HL-60 (cell line): ENCODE results near the gene PLXDC2.

Experiments used
- DNase-seq, 2 experiments: peaks; one replicate each; pipeline ENCODE4 v3.0.0-alpha.2; 2010 to 2020; ENCODE audit warnings: low read depth in 1 of 2, low spot score in 1 of 2
- H3K27ac ChIP-seq: fragments of 250-450 bp; sonication (Bioruptor Pico); replicated peaks from 2 replicates; pipeline ENCODE4 v1.5.1; 2020; ENCODE audit warnings: mild to moderate bottlenecking, moderate library complexity
- H3K27me3 ChIP-seq: fragments of 250-450 bp; sonication (Bioruptor Pico); 2 replicates; pipeline ENCODE4 v1.5.1; 2021; ENCODE audit warnings: mild to moderate bottlenecking, moderate library complexity; ENCODE audit not compliant: insufficient read depth, poor library complexity, severe bottlenecking
- H3K4me3 ChIP-seq: replicated peaks from 2 replicates; pipeline ENCODE4 v1.5.1; 2011; ENCODE audit warnings: mild to moderate bottlenecking, control low read depth, low read length; ENCODE audit not compliant: insufficient read depth
- CTCF ChIP-seq: IDR thresholded peaks from one replicate; pipeline ENCODE4 v1.5.1; 2011; ENCODE audit warnings: low read length, control low read depth, inconsistent platforms; ENCODE audit not compliant: insufficient read depth
- GABPA ChIP-seq: IDR thresholded peaks from 2 replicates; pipeline ENCODE4 v1.6.1; 2012; ENCODE audit warnings: low read depth
- POLR2AphosphoS5 ChIP-seq: IDR thresholded peaks from 2 replicates; pipeline ENCODE4 v1.6.1; 2012; ENCODE audit warnings: low read depth
- REST ChIP-seq: IDR thresholded peaks from 2 replicates; pipeline ENCODE4 v1.6.1; 2012; ENCODE audit warnings: low read depth; ENCODE audit not compliant: insufficient replicate concordance
- SPI1 ChIP-seq: IDR thresholded peaks from 2 replicates; pipeline ENCODE4 v1.6.1; 2012; ENCODE audit warnings: low read depth, mild to moderate bottlenecking, borderline replicate concordance

PLXDC2 gene

GRCh38 chr10:19928936-19929335 lies 112.7 kb downstream of the PLXDC2 start:
- DNase-seq, result no peak
- TF ChIP-seq POLR2AphosphoS5, result no peak
- TF ChIP-seq REST, result no peak
- Histone ChIP-seq H3K4me3 (no peak overlapping the region), H3K27me3 (no peaks in the 10 kb centered on the region), H3K27ac (no peak overlapping the region)

- H3K27ac ChIP-seq, result no peak overlapping the region
- H3K27me3 ChIP-seq, result no peaks in the 10 kb centered on the region
- TF ChIP-seq SPI1 (no peak), POLR2AphosphoS5 (no peak), GABPA (no peak), REST (no peak), CTCF (no peak)
- H3K4me3 ChIP-seq, result no peak overlapping the region
- DNase-seq, result no peak
Observed at GRCh38 chr10:19929506-19930140, 113.4 kb downstream of the PLXDC2 start.

- Histone ChIP-seq H3K4me3 (no peak overlapping the region), H3K27ac (no peak overlapping the region), H3K27me3 (no peaks in the 10 kb centered on the region)
- DNase-seq, result no peak
- TF ChIP-seq SPI1 (no peak), GABPA (no peak), CTCF (no peak), REST (no peak), POLR2AphosphoS5 (no peak)
Observed at GRCh38 chr10:19930936-19931893, 115.0 kb downstream of the PLXDC2 start.
